Measurements from ENCODE around the gene GPHB5. TPM values are rescaled to one million over a fixed set of nuclear protein-coding genes. Genes with fewer than 3 reads are reported as not detected.

Gene GPHB5, protein sequence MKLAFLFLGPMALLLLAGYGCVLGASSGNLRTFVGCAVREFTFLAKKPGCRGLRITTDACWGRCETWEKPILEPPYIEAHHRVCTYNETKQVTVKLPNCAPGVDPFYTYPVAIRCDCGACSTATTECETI
- not detected in 2 replicates for total RNA-seq (2014; rRNA removed; shearing (Covaris generic))
- total RNA-seq (2022) = not detected in 2 replicates
- not detected for Bru-seq, nascent RNA
- BruChase-seq, experiment 1, labeled RNA remaining after a 6-hour chase = percentile 12 among the genes with signal in this experiment
- not detected for BruChase-seq, experiment 2, labeled RNA remaining after a 2-hour chase
- long read RNA-seq = 0 reads

DNA sequence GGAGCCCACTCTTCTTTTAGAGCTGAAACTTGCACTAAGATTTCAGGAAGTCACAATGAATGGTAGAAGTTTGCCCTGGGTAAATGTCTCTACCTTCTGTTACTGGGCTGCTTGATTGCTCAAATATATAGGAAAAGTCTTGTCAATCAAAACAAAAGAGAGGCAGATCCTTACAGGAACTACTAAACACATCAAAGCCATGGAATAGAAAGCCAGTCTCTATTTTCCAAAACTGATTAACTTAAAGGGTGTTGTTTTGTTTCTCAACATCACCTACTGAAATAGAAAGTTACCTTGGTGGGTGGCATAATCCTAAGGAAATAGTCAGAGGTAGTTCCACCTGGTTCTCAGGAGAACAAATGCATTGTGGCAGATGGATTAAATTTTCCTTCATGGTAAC, at the start of gene GPHB5:
Gene GPHB5 (minus strand): TSS at position 101 of the 400 bp plus-strand sequence. CDS start 1,086 bp downstream, outside the sequence.
- no peaks in the 10 kb centered on the region for H3K9me3 ChIP-seq (ENCODE audit: low read length)
- no peak within 1 kb of the TSS for H3K4me3 ChIP-seq (ENCODE audit: low read depth, low read length, poor library complexity, severe bottlenecking)
- H3K9me2 ChIP-seq (ENCODE audit: insufficient read depth, low read length) = no peaks in the 10 kb centered on the region
- ChIA-PET CTCF (ENCODE audit: unreplicated experiment) (no interaction called here), POLR2A (no interaction called here)
- no peaks in the 10 kb centered on the region for H3K79me2 ChIP-seq (ENCODE audit: insufficient read depth, low read depth, low read length)
- no peak for TF ChIP-seq EZH2phosphoT487 (IDR thresholded peaks at IDR 0.05; ENCODE audit: borderline replicate concordance, low read depth, low read length)
- TF ChIP-seq, protein P1, sequence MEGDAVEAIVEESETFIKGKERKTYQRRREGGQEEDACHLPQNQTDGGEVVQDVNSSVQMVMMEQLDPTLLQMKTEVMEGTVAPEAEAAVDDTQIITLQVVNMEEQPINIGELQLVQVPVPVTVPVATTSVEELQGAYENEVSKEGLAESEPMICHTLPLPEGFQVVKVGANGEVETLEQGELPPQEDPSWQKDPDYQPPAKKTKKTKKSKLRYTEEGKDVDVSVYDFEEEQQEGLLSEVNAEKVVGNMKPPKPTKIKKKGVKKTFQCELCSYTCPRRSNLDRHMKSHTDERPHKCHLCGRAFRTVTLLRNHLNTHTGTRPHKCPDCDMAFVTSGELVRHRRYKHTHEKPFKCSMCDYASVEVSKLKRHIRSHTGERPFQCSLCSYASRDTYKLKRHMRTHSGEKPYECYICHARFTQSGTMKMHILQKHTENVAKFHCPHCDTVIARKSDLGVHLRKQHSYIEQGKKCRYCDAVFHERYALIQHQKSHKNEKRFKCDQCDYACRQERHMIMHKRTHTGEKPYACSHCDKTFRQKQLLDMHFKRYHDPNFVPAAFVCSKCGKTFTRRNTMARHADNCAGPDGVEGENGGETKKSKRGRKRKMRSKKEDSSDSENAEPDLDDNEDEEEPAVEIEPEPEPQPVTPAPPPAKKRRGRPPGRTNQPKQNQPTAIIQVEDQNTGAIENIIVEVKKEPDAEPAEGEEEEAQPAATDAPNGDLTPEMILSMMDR (conservative IDR thresholded peaks at IDR 0.05; ENCODE audit: low read length) = no peak
- no peaks in the 10 kb centered on the region for H3K4me1 ChIP-seq (ENCODE audit: insufficient read depth, low read length, poor library complexity, severe bottlenecking)
- H3K36me3 ChIP-seq (ENCODE audit: insufficient read depth, low read length) = no peaks in the 10 kb centered on the region
- intact Hi-C loops (cut with micrococcal nuclease; ENCODE audit: unreplicated experiment) = no loop called here
- no peak for DNase-seq (ENCODE audit: low spot score)
- no peak within 1 kb of the TSS for H3K27ac ChIP-seq (ENCODE audit: low read depth, low read length, poor library complexity, severe bottlenecking)
- H2AFZ ChIP-seq (ENCODE audit: low read length) = no peak within 1 kb of the TSS
- no peaks in the 10 kb centered on the region for H4K20me1 ChIP-seq (ENCODE audit: insufficient read depth, low read length)
- no peak within 1 kb of the TSS for H3K4me2 ChIP-seq (ENCODE audit: low read length)
- no TSS peak for BruUV-seq (replicated peaks)

DNA sequence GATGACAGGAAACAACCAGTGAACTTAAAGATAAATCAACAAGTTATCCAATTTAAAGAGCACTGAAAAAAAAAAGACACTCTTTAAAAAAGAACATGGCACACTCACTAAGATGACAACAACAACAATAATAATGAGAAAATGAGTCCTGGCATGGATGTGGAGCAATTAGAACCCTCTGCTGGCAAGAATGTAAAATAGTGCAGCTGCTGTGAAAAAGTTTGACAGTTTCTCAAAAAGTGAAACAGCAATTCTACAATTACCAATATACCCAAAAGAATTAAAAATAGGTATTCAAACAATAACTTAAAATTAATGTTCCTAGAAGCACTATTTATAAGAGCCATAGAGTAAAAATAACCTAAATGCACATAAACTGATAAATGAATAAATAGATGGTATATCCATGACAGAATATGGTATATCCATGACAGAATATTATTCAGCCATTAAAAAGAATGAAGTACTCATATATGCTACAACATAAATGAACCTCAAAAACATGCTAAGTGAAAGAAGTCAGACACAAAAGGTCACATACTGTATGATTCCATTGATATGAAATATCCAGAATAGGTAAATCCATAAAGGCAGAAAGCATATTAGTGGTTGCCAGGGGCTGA, 49.1 kb upstream of the GPHB5 start:
- intact Hi-C loops (cut with micrococcal nuclease; ENCODE audit: unreplicated experiment) = no loop called here
- no peaks in the 10 kb centered on the region for H3K79me2 ChIP-seq (ENCODE audit: insufficient read depth, low read depth, low read length)
- no peak overlapping the region for H2AFZ ChIP-seq (ENCODE audit: low read length)
- H3K4me3 ChIP-seq (ENCODE audit: low read depth, low read length, poor library complexity, severe bottlenecking) = no peak overlapping the region
- no peaks in the 10 kb centered on the region; the same call in 1 of the 2 replicates for H3K9me3 ChIP-seq (ENCODE audit: low read length)
- H3K27ac ChIP-seq (ENCODE audit: low read depth, low read length, poor library complexity, severe bottlenecking) = no peak overlapping the region
- ChIA-PET CTCF (ENCODE audit: unreplicated experiment) (no interaction called here), POLR2A (no interaction called here)
- TF ChIP-seq, protein P1 (conservative IDR thresholded peaks at IDR 0.05; ENCODE audit: low read length) = no peak
- TF ChIP-seq EZH2phosphoT487 (IDR thresholded peaks at IDR 0.05; ENCODE audit: borderline replicate concordance, low read depth, low read length) = no peak
- H3K4me1 ChIP-seq (ENCODE audit: insufficient read depth, low read length, poor library complexity, severe bottlenecking) = no peaks in the 10 kb centered on the region
- H3K36me3 ChIP-seq (ENCODE audit: insufficient read depth, low read length) = no peaks in the 10 kb centered on the region
- no peak for DNase-seq (ENCODE audit: low spot score)
- BruUV-seq (replicated peaks) = no TSS peak
- H4K20me1 ChIP-seq (ENCODE audit: insufficient read depth, low read length) = no peaks in the 10 kb centered on the region
- H3K9me2 ChIP-seq (ENCODE audit: insufficient read depth, low read length) = no peaks in the 10 kb centered on the region
- H3K4me2 ChIP-seq (ENCODE audit: low read length) = no peak overlapping the region

DNA sequence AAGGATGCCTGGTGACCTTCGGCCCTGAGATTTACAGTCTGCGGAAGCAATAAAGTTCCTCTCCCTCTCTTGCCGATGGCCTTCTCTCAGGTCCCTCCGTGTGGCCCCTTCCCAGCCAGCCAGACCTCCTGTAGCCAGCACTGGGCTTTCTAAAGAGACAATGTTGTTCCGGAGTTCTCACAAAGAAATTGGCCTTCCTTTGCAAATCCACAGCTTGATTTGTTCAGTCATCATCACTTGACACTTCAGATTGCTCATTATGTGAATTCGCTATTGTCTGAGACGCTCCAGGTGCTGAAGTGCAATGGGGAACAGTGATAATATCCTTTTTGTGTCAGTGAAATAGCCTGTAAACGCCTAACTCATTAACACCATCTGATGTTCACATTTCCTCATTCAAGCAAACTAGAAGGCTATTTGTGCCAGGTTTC, 43.7 kb upstream of the GPHB5 start:
- Histone ChIP-seq H3K4me3 (ENCODE audit: low read depth, low read length, poor library complexity, severe bottlenecking) (no peak overlapping the region), H3K4me1 (ENCODE audit: insufficient read depth, low read length, poor library complexity, severe bottlenecking) (no peaks in the 10 kb centered on the region), H3K9me2 (ENCODE audit: insufficient read depth, low read length) (no peaks in the 10 kb centered on the region), H4K20me1 (ENCODE audit: insufficient read depth, low read length) (no peaks in the 10 kb centered on the region), H3K27ac (ENCODE audit: low read depth, low read length, poor library complexity, severe bottlenecking) (no peak overlapping the region), H3K9me3 (ENCODE audit: low read length) (no peaks in the 10 kb centered on the region), H3K79me2 (ENCODE audit: insufficient read depth, low read depth, low read length) (no peaks in the 10 kb centered on the region), H3K4me2 (ENCODE audit: low read length) (no peak overlapping the region), H3K36me3 (ENCODE audit: insufficient read depth, low read length) (no peaks in the 10 kb centered on the region), H2AFZ (ENCODE audit: low read length) (no peak overlapping the region)
- TF ChIP-seq, protein P1 (conservative IDR thresholded peaks at IDR 0.05; ENCODE audit: low read length) = no peak
- DNase-seq (ENCODE audit: low spot score) = no peak
- ChIA-PET CTCF (ENCODE audit: unreplicated experiment) (no interaction called here), POLR2A (no interaction called here)
- intact Hi-C loops (cut with micrococcal nuclease; ENCODE audit: unreplicated experiment) = no loop called here
- BruUV-seq (replicated peaks) = no TSS peak
